ENCODE data around the gene TM4SF4.

DNA sequence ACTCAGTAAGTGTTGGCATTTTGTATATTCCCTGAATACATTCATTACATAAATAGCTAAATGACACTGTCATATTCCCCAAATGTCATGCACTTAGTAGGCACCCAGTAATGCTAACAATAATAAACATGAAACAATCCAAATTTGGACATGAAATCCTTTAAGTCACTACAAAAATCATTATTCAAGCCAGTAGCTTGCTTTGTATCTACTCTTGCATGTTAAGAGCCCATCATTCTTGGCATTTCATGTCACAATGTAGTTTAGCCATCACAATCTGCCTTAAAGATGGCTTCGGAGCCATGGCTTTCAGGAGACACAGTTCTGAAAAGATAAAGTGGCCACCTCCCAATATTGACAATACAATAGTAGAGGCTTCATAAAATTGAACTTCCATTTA lies 32.9 kb upstream of the TM4SF4 start:
- TF ChIP-seq, protein P1, sequence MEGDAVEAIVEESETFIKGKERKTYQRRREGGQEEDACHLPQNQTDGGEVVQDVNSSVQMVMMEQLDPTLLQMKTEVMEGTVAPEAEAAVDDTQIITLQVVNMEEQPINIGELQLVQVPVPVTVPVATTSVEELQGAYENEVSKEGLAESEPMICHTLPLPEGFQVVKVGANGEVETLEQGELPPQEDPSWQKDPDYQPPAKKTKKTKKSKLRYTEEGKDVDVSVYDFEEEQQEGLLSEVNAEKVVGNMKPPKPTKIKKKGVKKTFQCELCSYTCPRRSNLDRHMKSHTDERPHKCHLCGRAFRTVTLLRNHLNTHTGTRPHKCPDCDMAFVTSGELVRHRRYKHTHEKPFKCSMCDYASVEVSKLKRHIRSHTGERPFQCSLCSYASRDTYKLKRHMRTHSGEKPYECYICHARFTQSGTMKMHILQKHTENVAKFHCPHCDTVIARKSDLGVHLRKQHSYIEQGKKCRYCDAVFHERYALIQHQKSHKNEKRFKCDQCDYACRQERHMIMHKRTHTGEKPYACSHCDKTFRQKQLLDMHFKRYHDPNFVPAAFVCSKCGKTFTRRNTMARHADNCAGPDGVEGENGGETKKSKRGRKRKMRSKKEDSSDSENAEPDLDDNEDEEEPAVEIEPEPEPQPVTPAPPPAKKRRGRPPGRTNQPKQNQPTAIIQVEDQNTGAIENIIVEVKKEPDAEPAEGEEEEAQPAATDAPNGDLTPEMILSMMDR (IDR thresholded peaks at IDR 0.05) = no peak
- no peak for TF ChIP-seq POLR2A (IDR thresholded peaks at IDR 0.05)
